Activated naive CD4-positive, alpha-beta T cell (primary cell): ENCODE results near the gene FBN2.
"Not testable (repeated sequence)": the region's sequence is repeated elsewhere in the genome, so short reads cannot be mapped to it uniquely, and the experiment has no call there.

Experiments used
- DNase-seq, 4 experiments: peaks; one replicate each; lab custom pipeline; 2025; lab: John Stamatoyannopoulos, UW

The FBN2 gene

GRCh38 chr5:128358826-128359225 lies 179.2 kb downstream of the FBN2 start:
- no peak for DNase-seq

- no peak for DNase-seq
These were observed 180.8 kb downstream of the FBN2 start for GRCh38 chr5:128357226-128357625.

DNA sequence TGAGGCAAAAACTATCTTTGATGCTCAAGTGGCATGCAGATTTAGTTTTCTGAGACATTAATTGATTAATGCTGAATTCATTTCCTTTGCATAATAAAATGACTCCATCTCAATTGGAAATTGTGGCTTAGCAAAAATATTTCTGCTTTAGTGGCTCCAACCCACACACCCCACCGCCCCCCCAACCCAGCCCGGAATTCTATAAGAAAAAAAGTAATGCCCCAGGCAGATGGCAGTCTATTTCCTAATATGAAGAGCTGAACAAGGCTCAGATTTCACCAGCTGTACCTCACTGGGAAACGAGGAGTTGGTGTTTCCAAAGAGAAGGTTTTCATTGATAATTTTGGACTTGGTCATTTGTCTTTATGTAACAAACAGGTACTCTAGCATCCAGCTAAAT lies 182.1 kb downstream of the FBN2 start:
- no peak for DNase-seq

GRCh38 chr5:128353441-128354107 lies 184.5 kb downstream of the FBN2 start:
- no peak for DNase-seq

GRCh38 chr5:128350705-128351104 lies 187.3 kb downstream of the FBN2 start:
- DNase-seq = no peak

DNA sequence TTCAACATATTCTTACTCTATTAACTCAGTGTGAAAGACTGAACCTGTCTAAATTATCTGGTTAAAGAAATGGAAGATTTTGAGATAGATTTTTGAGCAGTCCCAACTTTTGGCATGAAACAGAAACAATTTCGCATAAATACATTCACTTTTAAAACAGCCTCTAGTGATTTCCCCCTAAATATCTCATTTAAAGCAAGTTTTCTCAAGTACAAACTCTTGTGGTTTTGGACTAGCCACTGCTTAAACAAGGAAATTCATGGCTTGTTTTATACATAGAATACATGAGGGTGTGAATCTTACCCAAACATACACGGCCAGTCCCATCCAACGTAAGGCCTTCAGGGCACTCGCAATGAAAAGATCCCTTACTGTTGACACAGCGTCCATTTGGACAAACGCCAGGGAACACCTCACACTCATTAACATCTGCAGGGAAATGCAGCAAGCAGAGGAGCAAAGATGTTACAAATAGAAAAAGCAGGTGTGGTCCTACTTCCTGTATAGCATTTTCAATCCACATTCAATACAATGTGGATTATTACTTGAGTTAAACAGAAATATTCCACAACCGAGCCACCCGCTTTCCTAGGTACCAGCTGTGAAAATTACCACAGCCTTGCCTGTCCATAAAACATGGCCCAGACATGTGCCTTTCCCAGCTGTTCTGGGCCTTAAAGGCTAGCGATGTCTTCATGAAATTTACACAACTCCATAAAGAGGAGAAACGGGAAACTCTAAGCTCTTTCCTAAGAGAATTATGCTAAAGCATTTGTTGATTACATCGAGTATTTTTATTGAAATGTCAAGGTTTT lies 188.8 kb downstream of the FBN2 start:
- DNase-seq = no peak

GRCh38 chr5:128346038-128346437 lies 192.0 kb downstream of the FBN2 start:
- no peak for DNase-seq

- no peak for DNase-seq
These were observed 192.8 kb downstream of the FBN2 start for GRCh38 chr5:128345247-128345646.

- DNase-seq = no peak
These were observed 194.9 kb downstream of the FBN2 start for GRCh38 chr5:128343168-128343567.

GRCh38 chr5:128341056-128341455 lies 197.0 kb downstream of the FBN2 start:
- no peak for DNase-seq

GRCh38 chr5:128340648-128341047 lies 197.4 kb downstream of the FBN2 start:
- no peak for DNase-seq

DNA sequence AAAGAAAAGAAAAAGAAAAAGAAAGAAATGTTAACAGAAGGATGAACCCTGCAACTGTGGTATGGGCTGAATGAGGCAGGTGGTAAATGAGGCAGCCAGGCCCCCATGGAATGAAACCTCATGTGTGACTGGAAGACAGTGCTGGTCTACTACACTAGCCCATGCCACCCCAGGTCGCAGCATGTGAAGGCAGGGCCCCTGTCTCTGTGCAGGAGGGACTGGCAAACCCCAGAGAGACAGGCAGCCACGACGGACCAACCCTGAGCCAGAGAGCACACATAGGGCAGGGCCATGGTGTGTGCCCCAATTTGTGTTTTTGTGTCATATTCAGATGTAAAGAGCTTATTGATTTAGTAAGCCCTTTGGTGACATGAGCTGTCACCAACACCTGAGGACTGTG lies 198.5 kb downstream of the FBN2 start:
- DNase-seq = no peak

GRCh38 chr5:128338649-128339048 lies 199.4 kb downstream of the FBN2 start:
- DNase-seq = no peak

DNA sequence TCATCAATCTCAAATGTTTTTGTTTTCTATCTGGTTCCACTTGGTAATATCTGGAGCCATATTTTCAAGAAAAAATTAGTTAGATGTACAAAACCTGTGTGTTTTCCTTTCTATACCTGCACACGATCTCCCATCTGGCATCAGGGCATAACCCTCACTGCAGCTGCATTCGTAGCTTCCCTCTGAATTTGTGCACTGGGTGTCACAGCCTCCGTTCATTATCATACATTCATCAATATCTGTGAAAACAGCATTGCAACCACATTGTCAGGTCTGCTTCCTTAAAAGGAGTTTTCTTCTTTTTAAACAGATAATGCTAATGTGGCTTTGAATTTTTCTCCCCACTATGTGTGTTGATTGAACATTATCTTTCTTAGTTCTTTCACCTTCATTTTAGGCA lies 202.7 kb downstream of the FBN2 start:
- no peak for DNase-seq

GRCh38 chr5:128334010-128334716 lies 203.9 kb downstream of the FBN2 start:
- DNase-seq = no peak

GRCh38 chr5:128331261-128331660 lies 206.8 kb downstream of the FBN2 start:
- DNase-seq = no peak

GRCh38 chr5:128329386-128329939 lies 208.6 kb downstream of the FBN2 start:
- no peak for DNase-seq

GRCh38 chr5:128328446-128328845 lies 209.6 kb downstream of the FBN2 start:
- DNase-seq = no peak

GRCh38 chr5:128328007-128328406 lies 210.0 kb downstream of the FBN2 start:
- DNase-seq = no peak

DNA sequence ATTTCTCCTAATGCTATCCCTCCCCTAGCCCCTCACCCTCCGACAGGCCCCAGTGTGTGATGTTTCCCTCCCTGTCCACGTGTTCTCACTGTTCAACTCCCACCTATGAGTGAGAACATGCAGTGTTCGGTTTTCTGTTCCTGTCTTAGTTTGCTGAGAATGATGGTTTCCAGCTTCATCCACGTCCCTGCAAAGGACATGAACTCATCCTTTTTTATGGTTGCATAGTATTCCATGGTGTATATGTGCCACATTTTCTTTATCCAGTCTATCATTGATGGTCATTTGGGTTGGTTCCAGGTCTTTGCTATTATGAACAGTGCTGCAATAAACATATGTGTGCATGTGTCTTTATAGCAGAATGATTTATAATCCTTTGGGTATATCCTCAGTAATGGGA lies 216.6 kb downstream of the FBN2 start:
- DNase-seq = not testable (repeated sequence)

- DNase-seq = no peak
These were observed 219.4 kb downstream of the FBN2 start for GRCh38 chr5:128318691-128319090.

DNA sequence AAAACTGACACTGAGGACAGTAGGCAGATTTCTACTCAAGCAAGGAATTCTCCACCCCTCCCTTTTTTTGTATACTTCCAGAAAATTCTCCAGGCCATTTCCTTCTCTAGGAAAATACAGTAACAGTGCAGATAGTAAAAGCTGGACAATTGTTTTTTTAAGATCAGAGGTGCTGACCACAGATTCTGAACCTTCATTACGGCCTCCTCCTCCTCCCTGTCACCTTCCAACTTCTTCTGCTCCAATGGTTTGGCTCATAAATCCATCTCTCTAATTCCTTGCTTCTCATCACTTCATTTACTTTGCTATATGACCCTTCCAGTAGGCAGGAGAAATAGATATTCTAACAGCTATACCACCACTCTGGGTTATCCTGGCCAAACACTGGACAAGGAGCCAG lies 220.6 kb downstream of the FBN2 start:
- no peak for DNase-seq

DNA sequence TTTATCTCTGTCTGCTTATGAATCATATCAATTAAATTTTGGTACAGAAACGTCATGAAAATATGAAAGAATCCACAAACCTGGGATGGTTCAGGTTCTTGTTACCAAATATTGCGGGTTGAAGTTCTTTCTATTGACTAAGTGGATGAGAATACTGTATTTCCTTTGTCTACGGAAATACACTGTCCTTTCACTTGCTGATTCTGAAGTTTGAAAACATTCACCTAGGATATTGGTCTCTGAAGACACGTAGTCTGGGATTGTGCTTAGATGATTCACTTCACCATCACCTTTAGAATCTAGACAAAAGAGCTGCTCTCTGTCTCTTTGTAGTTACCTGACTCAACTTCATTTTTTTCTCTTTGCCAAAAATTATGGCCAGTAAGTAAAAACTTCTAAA lies 222.4 kb downstream of the FBN2 start:
- DNase-seq = no peak
